ENCODE data around the gene MYH10. TPM values are rescaled to one million over a fixed set of nuclear protein-coding genes. Genes with fewer than 3 reads are reported as not detected.

MYH10 gene
- total RNA-seq, 2 donors from 2014 or later = 0.42 to 0.99 TPM

Other genes starting within 250 kb of the MYH10 start
- gene RPL26, start 247.5 kb downstream of the MYH10 start, total RNA-seq = 1,000 to 10,000 TPM; 2,731 to 2,885 TPM
- gene RNF222, start 232.9 kb downstream of the MYH10 start, total RNA-seq = under 1 TPM; 0.52 to 0.62 TPM
- gene NDEL1, start 194.8 kb downstream of the MYH10 start, total RNA-seq = 100 to 1,000 TPM; 259 to 267 TPM
- under 1 TPM; 0.26 to 0.67 TPM for gene CCDC42, start 114.1 kb upstream of the MYH10 start, total RNA-seq
- not detected for gene SPDYE4, start 127.8 kb upstream of the MYH10 start, total RNA-seq
- not detected for gene MFSD6L, start 168.6 kb upstream of the MYH10 start, total RNA-seq
- gene PIK3R6, start 236.9 kb upstream of the MYH10 start, total RNA-seq = under 1 TPM; 0.67 to 0.83 TPM

Measured in T-helper 17 cell (primary cell).